Cardiac muscle cell (in vitro differentiated cells and primary cell): ENCODE data around the gene MICAL2. TPM values are rescaled to one million over a fixed set of nuclear protein-coding genes. Genes with fewer than 3 reads are reported as not detected.

ENCODE experiments used
- DNase-seq, 2 donors: peaks; one replicate each; pipeline versions ENCODE4 v3.0.0 to v3.0.0-alpha.2; 2010 to 2017; ENCODE audit warnings: low read depth in 1 of 2, low spot score in 1 of 2
- H3K27ac ChIP-seq: fragments of 200-600 bp; sonication (generic); 2 replicates; pipeline ENCODE4 v1.5.1; 2016
- H3K27me3 ChIP-seq: fragments of 200-600 bp; sonication (generic); 2 replicates; pipeline ENCODE4 v1.6.0; 2016; ENCODE audit warnings: control low read depth
- H3K36me3 ChIP-seq: fragments of 200-600 bp; sonication (generic); 2 replicates; pipeline ENCODE4 v1.5.1; 2016; ENCODE audit warnings: control low read depth
- H3K4me1 ChIP-seq: fragments of 200-600 bp; sonication (generic); 2 replicates; pipeline ENCODE4 v1.8.1; 2017; ENCODE audit warnings: low read depth, mild to moderate bottlenecking, mixed run types
- H3K4me3 ChIP-seq: fragments of 200-600 bp; sonication (generic); 2 replicates; pipeline ENCODE4 v1.5.1; 2016; ENCODE audit warnings: mild to moderate bottlenecking
- H3K9me3 ChIP-seq: fragments of 200-600 bp; sonication (generic); 2 replicates; pipeline ENCODE4 v1.5.1; 2017; ENCODE audit warnings: low read depth, mild to moderate bottlenecking, control low read depth
- CTCF ChIP-seq: IDR thresholded peaks from 2 replicates; pipeline ENCODE4 v1.5.1; 2012; ENCODE audit warnings: low read depth, mild to moderate bottlenecking, low read length
- polyA plus RNA-seq: library from polyadenylated mRNA; unstranded; fragments of >200 nt; fragmentation: Nextera tagmentation; extraction: Ambion mirVana; gene quantifications from 2 replicates; pipeline ENCODE4 v1.2.1, GENCODE V29; 2016
- total RNA-seq: library from RNA; depleted of rRNA; stranded (reverse); fragments of >200 nt; gene quantifications from 2 replicates; pipeline ENCODE4 v1.2.3, GENCODE V29; 2016

MICAL2 gene
- total and polyA plus RNA-seq, 2 experiments from 2014 or later: 153 to 178 TPM

GRCh38 chr11:12180257-12181205, 70.1 kb downstream of the MICAL2 start:
- H3K36me3 ChIP-seq: no peaks in the 10 kb centered on the region
- peak overlapping the region; percentile 96 for H3K27ac ChIP-seq
- DNase-seq: peak in 1 of 2 donors; percentile 33
- no peaks in the 10 kb centered on the region for H3K9me3 ChIP-seq
- no peak for TF ChIP-seq CTCF
- no peak overlapping the region for H3K4me3 ChIP-seq
- no peaks in the 10 kb centered on the region for H3K27me3 ChIP-seq
- peaks cover 74% of the 10 kb centered on the region for H3K4me1 ChIP-seq

DNA sequence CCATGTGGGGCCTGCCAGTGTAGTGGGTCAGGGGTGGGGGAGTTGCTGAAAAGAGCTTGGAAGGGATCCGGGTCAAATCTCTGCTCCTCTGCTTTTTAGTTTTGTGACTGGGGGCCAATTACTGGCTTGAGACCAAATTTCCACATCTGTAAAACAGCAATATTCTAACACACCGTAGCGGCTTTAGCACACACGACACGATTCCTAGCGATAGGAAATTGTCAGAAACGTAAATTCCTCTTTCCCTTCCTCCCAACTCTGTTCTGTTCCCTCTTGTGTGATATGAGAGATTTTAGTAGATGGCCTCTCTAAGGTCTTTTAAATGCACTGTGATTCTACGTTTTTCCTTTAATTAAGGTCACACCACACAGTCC, 71.9 kb downstream of the MICAL2 start:
- Histone ChIP-seq H3K4me1 (peaks cover 84% of the 10 kb centered on the region), H3K36me3 (no peaks in the 10 kb centered on the region), H3K9me3 (no peaks in the 10 kb centered on the region), H3K27me3 (no peaks in the 10 kb centered on the region), H3K4me3 (no peak overlapping the region), H3K27ac (peak overlapping the region; percentile 96)
- TF ChIP-seq CTCF: no peak
- DNase-seq: no peak

- peak; percentile 90 to 98 for DNase-seq
- H3K36me3 ChIP-seq: no peaks in the 10 kb centered on the region
- H3K9me3 ChIP-seq: no peaks in the 10 kb centered on the region
- no peak overlapping the region for H3K4me3 ChIP-seq
- no peak for TF ChIP-seq CTCF
- H3K27ac ChIP-seq: peak overlapping the region; percentile 96
- H3K27me3 ChIP-seq: no peaks in the 10 kb centered on the region
- H3K4me1 ChIP-seq: peaks cover 84% of the 10 kb centered on the region
These were observed 72.5 kb downstream of the MICAL2 start for GRCh38 chr11:12182676-12183541.

GRCh38 chr11:12183827-12184620, 73.6 kb downstream of the MICAL2 start:
- peaks cover 7% of the 10 kb centered on the region for H3K36me3 ChIP-seq
- no peaks in the 10 kb centered on the region for H3K27me3 ChIP-seq
- no peak for TF ChIP-seq CTCF
- no peak for DNase-seq
- H3K4me3 ChIP-seq: no peak overlapping the region
- H3K27ac ChIP-seq: peak overlapping the region; percentile 96
- peaks cover 76% of the 10 kb centered on the region for H3K4me1 ChIP-seq
- no peaks in the 10 kb centered on the region for H3K9me3 ChIP-seq

GRCh38 chr11:12184699-12185098, 74.3 kb downstream of the MICAL2 start:
- H3K36me3 ChIP-seq: peaks cover 7% of the 10 kb centered on the region

More at GRCh38 chr11:12184699-12185098, 74.3 kb downstream of the MICAL2 start:
- Histone ChIP-seq H3K27ac (peak overlapping the region; percentile 96), H3K4me3 (no peak overlapping the region), H3K27me3 (no peaks in the 10 kb centered on the region), H3K4me1 (peaks cover 69% of the 10 kb centered on the region), H3K9me3 (no peaks in the 10 kb centered on the region)
- no peak for DNase-seq
- TF ChIP-seq CTCF: no peak
